Activated CD8-positive, alpha-beta T cell treated with anti-CD3 and anti-CD28 coated beads for 36 hours (primary cell): ENCODE measurements around the gene LYRM4. TPM values are rescaled to one million over a fixed set of nuclear protein-coding genes. Genes with fewer than 3 reads are reported as not detected.

Experiments used
- ATAC-seq: fragments of 200-7000 bp; cut with Tn5 transposase; one replicate; pipeline ENCODE4 v1.10.0; 2021; ENCODE audit warnings: mild to moderate bottlenecking, moderate library complexity
- CTCF ChIA-PET: fragments of 350-600 bp; sonication (Branson Sonifier 250); formaldehyde crosslinking; loops from one replicate; lab custom pipeline; 2021; ENCODE audit warnings: antibody characterized with exemption; lab: Charles Lee
- POLR2A ChIA-PET: fragments of 350-600 bp; sonication (Branson Sonifier 250); formaldehyde crosslinking; loops from one replicate; lab custom pipeline; 2021; ENCODE audit warnings: antibody characterized with exemption; lab: Charles Lee
- DNase-seq: peaks from one replicate; pipeline ENCODE4 v3.0.0-alpha.2; 2020
- H3K27ac Mint-ChIP-seq: one replicate; pipeline ENCODE4 v1.8.0; 2021; ENCODE audit warnings: mild to moderate bottlenecking, mixed read lengths
- H3K27me3 Mint-ChIP-seq: one replicate; pipeline ENCODE4 v1.8.0; 2021; ENCODE audit warnings: mixed read lengths
- H3K36me3 Mint-ChIP-seq: one replicate; pipeline ENCODE4 v1.8.0; 2021; ENCODE audit warnings: low read depth, mixed read lengths
- H3K4me1 Mint-ChIP-seq: one replicate; pipeline ENCODE4 v1.8.0; 2021; ENCODE audit warnings: low read depth, mixed read lengths
- H3K4me3 Mint-ChIP-seq: one replicate; pipeline ENCODE4 v1.8.0; 2021; ENCODE audit warnings: mild to moderate bottlenecking, moderate library complexity, mixed read lengths
- H3K9me3 Mint-ChIP-seq: one replicate; pipeline ENCODE4 v1.8.0; 2021; ENCODE audit warnings: mixed read lengths
- CTCF ChIP-seq: fragments of 200-600 bp; IDR thresholded peaks from one replicate; pipeline ENCODE4 v1.8.0; 2022; ENCODE audit warnings: antibody characterized with exemption, mild to moderate bottlenecking
- intact Hi-C: fragments of 100-400 bp; cut with micrococcal nuclease; formaldehyde crosslinking; loops from one replicate; pipeline ENCODE4 v1.10.0; 2022
- total RNA-seq, 2 experiments: library from RNA; stranded (reverse); gene quantifications; one replicate each; pipeline ENCODE4 v1.2.3, GENCODE V29; 2021

LYRM4 gene
- total RNA-seq, 2 experiments from 2014 or later = 43.5 to 50.6 TPM

DNA sequence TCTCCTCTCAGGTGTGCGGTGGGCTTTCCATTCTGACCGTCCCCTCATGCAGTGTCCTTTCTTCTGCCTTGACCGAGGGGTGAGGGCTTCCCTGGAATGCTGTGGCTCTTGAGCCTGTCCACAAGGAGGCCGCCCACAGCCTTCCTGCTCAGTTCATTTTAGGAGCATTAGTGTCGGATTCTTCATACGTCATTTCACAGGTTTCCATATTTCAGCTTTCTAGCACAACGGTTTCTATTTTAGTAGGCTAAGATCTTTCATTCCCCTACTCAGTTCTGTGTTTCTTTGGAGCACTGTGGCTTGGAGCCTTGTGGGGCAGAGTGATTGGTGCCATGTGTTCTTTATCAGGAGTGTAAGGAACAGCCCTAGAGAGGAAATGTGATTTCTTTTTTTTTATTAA is 170.1 kb downstream of the LYRM4 start:
- no peak for TF ChIP-seq CTCF
- no peak for DNase-seq
- Mint-ChIP-seq H3K27me3 (peaks cover 40% of the 10 kb centered on the region), H3K36me3 (no peaks in the 10 kb centered on the region), H3K9me3 (no peaks in the 10 kb centered on the region), H3K4me3 (no peak overlapping the region), H3K4me1 (peaks cover 4% of the 10 kb centered on the region), H3K27ac (no peak overlapping the region)
- no peak for ATAC-seq
- POLR2A ChIA-PET = no interaction called here
- CTCF ChIA-PET = no interaction called here
- intact Hi-C loops = no loop called here

DNA sequence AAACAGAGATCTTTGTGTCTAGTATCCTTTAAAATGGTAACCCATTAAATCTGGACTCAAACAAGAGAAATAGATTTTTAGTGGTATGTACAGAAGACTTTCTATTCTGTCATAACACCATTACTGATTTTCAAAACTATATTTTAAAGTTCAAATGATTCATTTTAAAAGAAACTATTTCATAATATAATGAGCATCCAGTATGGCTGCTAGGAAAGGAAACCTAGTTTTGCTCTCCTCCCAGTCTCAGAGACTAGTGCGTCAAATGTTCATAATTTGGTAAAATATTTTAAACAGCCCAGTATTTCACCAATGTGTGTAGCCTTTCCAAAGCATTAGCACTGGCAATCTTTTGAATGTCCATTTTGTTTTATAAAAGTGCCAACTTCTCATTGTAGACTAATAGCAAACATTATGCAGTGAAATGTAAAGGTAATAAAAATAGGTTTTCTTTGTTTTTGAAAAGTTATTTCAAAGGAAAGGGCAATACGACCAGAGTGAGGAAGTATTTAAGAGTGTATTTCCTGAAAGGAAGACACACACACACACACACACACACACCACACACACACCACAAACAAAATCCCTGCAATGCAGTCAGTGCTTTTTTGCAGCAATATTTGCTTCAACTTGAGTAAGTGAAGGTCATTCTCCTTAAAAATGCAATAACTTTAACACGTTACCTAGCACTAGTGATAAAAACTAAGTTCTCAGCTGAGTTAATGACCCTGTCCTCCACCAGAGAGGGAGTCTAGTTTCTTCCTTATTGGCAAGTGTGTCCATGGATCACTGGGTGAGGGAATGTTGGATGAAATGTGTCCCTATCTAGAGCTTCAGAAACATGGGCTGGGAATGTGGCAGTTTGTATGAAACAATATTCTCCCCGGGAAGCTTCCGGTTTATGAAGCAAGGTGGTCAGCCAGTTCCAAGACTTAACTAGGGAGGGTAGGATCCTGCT is 171.0 kb downstream of the LYRM4 start:
- no peak overlapping the region for H3K4me3 Mint-ChIP-seq
- H3K36me3 Mint-ChIP-seq = no peaks in the 10 kb centered on the region
- no peak overlapping the region for H3K27ac Mint-ChIP-seq
- peaks cover 40% of the 10 kb centered on the region for H3K27me3 Mint-ChIP-seq
- intact Hi-C loops = no loop called here
- DNase-seq (no peak), ATAC-seq (no peak)
- peaks cover 6% of the 10 kb centered on the region for H3K4me1 Mint-ChIP-seq
- no peaks in the 10 kb centered on the region for H3K9me3 Mint-ChIP-seq
- POLR2A ChIA-PET = no interaction called here
- TF ChIP-seq CTCF = no peak
- CTCF ChIA-PET = interaction anchor here (1.5 kb wide), 1 partner anchor 54 kb away, joined by 4 read pairs; no protein-coding TSS in a partner anchor

DNA sequence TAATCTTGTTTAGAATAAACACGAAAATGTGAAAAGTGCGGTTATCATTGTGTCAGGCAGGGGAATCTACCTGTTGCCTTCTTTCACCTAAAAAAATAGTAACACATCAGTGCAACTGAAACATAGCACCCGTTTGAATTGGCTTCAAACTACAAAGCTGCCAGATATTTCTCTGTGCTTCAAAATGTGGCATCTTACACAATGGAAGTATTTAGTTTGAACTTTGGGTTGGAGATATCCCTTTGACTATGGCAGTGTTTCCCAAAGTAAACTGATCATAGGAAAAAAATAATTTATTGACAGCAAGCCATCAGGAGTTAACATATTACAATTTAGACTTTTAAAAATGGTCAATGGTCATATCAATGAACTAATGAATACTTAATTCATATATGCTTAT is 172.0 kb downstream of the LYRM4 start:
- no peak for DNase-seq
- H3K4me1 Mint-ChIP-seq = peaks cover 6% of the 10 kb centered on the region
- H3K27ac Mint-ChIP-seq = no peak overlapping the region
- POLR2A ChIA-PET = no interaction called here
- no peaks in the 10 kb centered on the region for H3K36me3 Mint-ChIP-seq
- intact Hi-C loops = no loop called here
- H3K9me3 Mint-ChIP-seq = no peaks in the 10 kb centered on the region
- peaks cover 39% of the 10 kb centered on the region for H3K27me3 Mint-ChIP-seq
- H3K4me3 Mint-ChIP-seq = no peak overlapping the region
- no peak for ATAC-seq
- CTCF ChIA-PET = interaction anchor here (1.5 kb wide), 1 partner anchor 55 kb away, joined by 4 read pairs; no protein-coding TSS in a partner anchor
- no peak for TF ChIP-seq CTCF

GRCh38 chr6:5087389-5087788 is 173.4 kb downstream of the LYRM4 start:
- Mint-ChIP-seq H3K36me3 (no peaks in the 10 kb centered on the region), H3K4me3 (no peak overlapping the region), H3K27me3 (peaks cover 47% of the 10 kb centered on the region), H3K4me1 (peaks cover 6% of the 10 kb centered on the region), H3K27ac (no peak overlapping the region), H3K9me3 (no peaks in the 10 kb centered on the region)
- POLR2A ChIA-PET = no interaction called here
- TF ChIP-seq CTCF = no peak
- intact Hi-C loops = no loop called here
- CTCF ChIA-PET = no interaction called here
- ATAC-seq (no peak), DNase-seq (no peak)

DNA sequence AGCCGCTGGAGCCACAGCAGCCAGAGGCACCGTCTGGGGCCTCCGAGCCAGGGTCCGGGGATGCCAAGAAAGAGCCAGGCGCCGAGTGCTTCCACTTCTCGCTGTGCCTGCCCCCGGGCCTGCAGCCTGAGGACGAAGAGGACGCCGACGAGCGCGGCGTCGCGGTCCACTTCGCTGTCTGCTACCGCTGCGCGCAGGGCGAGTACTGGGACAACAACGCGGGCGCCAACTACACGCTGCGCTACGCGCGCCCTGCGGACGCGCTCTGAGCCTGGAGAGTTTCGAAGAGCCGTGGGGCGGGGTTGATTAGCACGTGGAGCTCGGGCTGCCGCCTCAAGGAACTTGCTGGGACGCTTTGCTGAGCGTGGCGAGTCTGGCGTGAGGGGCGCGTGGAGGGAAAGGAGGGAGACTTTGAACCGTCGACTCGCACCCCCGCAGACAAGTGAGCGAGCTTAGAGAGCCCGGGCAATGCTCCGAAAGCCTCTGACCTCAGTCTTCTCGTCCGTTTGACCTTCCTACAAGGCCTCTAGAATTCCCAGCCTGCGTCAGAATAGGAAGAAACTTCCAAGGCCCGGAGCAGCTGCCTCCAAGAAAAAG is 174.4 kb downstream of the LYRM4 start:
- intact Hi-C loops = no loop called here
- TF ChIP-seq CTCF = no peak
- no peak overlapping the region for H3K27ac Mint-ChIP-seq
- peaks cover 44% of the 10 kb centered on the region for H3K27me3 Mint-ChIP-seq
- H3K9me3 Mint-ChIP-seq = no peaks in the 10 kb centered on the region
- no peak overlapping the region for H3K4me3 Mint-ChIP-seq
- H3K4me1 Mint-ChIP-seq = peaks cover 4% of the 10 kb centered on the region
- DNase-seq (no peak), ATAC-seq (no peak)
- CTCF ChIA-PET = interaction anchor here (1.0 kb wide), 1 partner anchor 50 kb away, joined by 3 read pairs; no protein-coding TSS in a partner anchor
- POLR2A ChIA-PET = no interaction called here
- no peaks in the 10 kb centered on the region for H3K36me3 Mint-ChIP-seq
